ENCODE results near the gene CENPI.

GRCh38 chrX:101097546-101098453 lies at the start of gene CENPI:
- TF ChIP-seq EZH2phosphoT487 (IDR thresholded peaks at IDR 0.05; ENCODE audit: low read length) (no peak), CTCF (IDR thresholded peaks at IDR 0.05; ENCODE audit: low read length) (no peak), EZH2 (optimal IDR thresholded peaks at IDR 0.05; ENCODE audit: low read depth, low read length) (no peak)
